ENCODE results near the gene TMCO1.
"Not testable (repeated sequence)": the region's sequence is repeated elsewhere in the genome, so short reads cannot be mapped to it uniquely, and the experiment has no call there.

TMCO1 gene

DNA sequence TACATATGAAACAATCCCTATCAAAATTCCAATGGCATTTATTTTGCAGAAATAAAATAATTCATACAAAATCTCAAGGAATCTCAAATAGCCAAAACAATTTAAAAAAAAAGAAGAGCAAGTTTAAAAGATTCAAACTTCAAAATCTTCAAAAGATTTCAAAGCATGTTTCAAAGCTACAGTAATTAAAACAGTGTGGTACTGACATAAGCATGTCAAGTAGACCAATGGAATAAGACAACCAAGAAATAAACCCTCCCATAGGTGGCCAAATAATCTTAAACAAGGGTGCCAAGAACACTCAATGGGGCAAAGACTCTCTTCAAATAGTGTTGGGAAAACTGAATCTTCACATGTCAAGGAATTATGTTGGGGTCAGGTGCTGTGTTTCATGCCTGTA, 30.7 kb upstream of the TMCO1 start:
- Histone ChIP-seq H3K4me1 (ENCODE audit: control insufficient read depth in 1 of 2, insufficient read depth in 1 of 2, low read depth in 1 of 2, low read length in 1 of 2) (no peaks in the 10 kb centered on the region), H3K4me3 (ENCODE audit: low read depth in 1 of 2, low read length in 1 of 2) (no peak overlapping the region), H3K27ac (no peak overlapping the region), H3K27me3 (no peaks in the 10 kb centered on the region), H3K36me3 (no peaks in the 10 kb centered on the region), H3K9me3 (no peaks in the 10 kb centered on the region)
- TF ChIP-seq, protein P1, sequence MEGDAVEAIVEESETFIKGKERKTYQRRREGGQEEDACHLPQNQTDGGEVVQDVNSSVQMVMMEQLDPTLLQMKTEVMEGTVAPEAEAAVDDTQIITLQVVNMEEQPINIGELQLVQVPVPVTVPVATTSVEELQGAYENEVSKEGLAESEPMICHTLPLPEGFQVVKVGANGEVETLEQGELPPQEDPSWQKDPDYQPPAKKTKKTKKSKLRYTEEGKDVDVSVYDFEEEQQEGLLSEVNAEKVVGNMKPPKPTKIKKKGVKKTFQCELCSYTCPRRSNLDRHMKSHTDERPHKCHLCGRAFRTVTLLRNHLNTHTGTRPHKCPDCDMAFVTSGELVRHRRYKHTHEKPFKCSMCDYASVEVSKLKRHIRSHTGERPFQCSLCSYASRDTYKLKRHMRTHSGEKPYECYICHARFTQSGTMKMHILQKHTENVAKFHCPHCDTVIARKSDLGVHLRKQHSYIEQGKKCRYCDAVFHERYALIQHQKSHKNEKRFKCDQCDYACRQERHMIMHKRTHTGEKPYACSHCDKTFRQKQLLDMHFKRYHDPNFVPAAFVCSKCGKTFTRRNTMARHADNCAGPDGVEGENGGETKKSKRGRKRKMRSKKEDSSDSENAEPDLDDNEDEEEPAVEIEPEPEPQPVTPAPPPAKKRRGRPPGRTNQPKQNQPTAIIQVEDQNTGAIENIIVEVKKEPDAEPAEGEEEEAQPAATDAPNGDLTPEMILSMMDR (IDR thresholded peaks at IDR 0.05): no peak

DNA sequence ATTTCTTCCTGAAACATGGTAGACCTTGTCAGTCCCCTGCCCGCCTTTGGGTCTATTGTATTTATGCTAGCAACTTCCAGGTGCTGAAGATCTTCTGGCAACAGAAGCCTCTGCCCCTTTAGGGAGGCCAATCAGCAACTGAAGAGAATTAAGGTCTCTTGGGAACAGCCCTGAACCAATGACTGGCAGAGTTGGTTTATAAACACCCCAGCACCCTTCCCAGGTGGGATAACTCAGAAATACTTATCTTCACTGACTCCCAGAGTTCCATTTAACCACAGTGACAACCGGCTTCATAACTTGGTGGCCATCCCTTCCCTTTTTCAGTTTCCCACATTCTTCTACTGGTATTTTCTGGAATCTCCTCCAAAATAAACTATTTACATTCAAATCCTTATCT, 27.2 kb upstream of the TMCO1 start:
- TF ChIP-seq, protein P1 (IDR thresholded peaks at IDR 0.05): no peak

DNA sequence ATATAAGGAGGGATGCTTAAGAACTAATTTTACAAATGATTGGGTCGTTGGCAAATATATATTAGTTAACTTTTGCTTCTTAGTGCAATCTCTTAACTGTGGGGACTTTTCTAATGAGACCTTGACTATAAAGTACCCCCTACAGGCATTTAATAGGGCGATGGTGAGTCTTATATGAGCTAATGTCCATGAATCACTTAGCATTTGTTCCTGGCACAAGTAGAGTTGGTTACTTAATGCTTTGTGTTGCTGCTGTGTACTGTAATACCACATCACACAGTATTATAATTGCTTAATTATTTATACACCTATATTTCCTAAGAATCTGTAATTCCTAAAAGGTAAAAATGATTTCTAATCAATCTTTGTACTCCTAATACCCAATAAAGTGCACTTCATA, 25.3 kb upstream of the TMCO1 start:
- TF ChIP-seq, protein P1 (IDR thresholded peaks at IDR 0.05): no peak
- Histone ChIP-seq H3K36me3 (no peaks in the 10 kb centered on the region), H3K27ac (no peak overlapping the region), H3K4me1 (ENCODE audit: control insufficient read depth in 1 of 2, insufficient read depth in 1 of 2, low read depth in 1 of 2, low read length in 1 of 2) (no peaks in the 10 kb centered on the region), H3K4me3 (ENCODE audit: low read depth in 1 of 2, low read length in 1 of 2) (no peak overlapping the region), H3K9me3 (no peaks in the 10 kb centered on the region), H3K27me3 (no peaks in the 10 kb centered on the region)

More for the DNA sequence above, 27.2 kb upstream of the TMCO1 start:
- Histone ChIP-seq H3K27ac (no peak overlapping the region), H3K4me1 (ENCODE audit: control insufficient read depth in 1 of 2, insufficient read depth in 1 of 2, low read depth in 1 of 2, low read length in 1 of 2) (no peaks in the 10 kb centered on the region), H3K4me3 (ENCODE audit: low read depth in 1 of 2, low read length in 1 of 2) (no peak overlapping the region), H3K9me3 (no peaks in the 10 kb centered on the region), H3K27me3 (no peaks in the 10 kb centered on the region), H3K36me3 (no peaks in the 10 kb centered on the region)

DNA sequence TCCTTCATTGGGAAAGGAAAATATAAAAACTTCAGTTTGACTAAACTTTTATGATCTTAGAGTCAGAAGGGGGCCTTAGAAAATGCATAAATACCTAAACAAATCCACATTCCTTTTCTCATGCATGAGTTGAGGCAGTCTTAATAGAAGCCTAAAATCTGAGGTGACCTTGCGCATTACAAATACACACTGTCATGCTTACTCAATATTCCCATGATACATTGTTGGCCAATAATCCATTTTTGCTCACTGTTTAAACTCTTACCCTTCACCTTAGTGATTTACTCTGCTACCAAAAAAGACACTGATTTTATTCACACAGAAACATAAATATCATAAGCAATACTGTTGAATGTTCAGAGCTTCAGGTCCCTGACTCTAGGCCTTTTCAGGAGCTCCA, 19.1 kb upstream of the TMCO1 start:
- no peaks in the 10 kb centered on the region for H3K27me3 ChIP-seq
- no peak overlapping the region for H3K27ac ChIP-seq
- TF ChIP-seq, protein P1 (IDR thresholded peaks at IDR 0.05): no peak
- no peaks in the 10 kb centered on the region for H3K9me3 ChIP-seq
- no peaks in the 10 kb centered on the region for H3K36me3 ChIP-seq
- no peak overlapping the region for H3K4me3 ChIP-seq (ENCODE audit: low read depth in 1 of 2, low read length in 1 of 2)
- no peaks in the 10 kb centered on the region for H3K4me1 ChIP-seq (ENCODE audit: control insufficient read depth in 1 of 2, insufficient read depth in 1 of 2, low read depth in 1 of 2, low read length in 1 of 2)

DNA sequence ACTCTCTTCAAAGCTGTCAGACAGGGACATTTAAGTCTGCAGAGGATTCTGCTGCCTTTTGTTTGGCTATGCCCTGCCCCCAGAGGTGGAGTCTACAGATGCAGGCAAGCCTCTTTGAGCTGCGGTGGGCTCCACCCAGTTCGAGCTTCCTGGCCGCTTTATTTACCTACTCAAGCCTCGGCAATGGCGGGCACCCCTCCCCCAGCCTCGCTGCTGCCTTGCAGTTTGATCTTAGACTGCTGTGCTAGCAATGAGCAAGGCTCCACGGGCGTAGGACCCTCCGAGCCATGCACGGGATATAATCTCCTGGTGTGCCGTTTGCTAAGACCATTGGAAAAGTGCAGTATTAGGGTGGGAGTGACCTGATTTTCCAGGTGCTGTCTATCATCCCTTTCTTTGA, 14.9 kb upstream of the TMCO1 start:
- H3K27me3 ChIP-seq; H3K9me3 ChIP-seq; H3K4me3 ChIP-seq (ENCODE audit: low read depth in 1 of 2, low read length in 1 of 2); H3K27ac ChIP-seq; H3K4me1 ChIP-seq (ENCODE audit: control insufficient read depth in 1 of 2, insufficient read depth in 1 of 2, low read depth in 1 of 2, low read length in 1 of 2); H3K36me3 ChIP-seq: not testable (repeated sequence)

DNA sequence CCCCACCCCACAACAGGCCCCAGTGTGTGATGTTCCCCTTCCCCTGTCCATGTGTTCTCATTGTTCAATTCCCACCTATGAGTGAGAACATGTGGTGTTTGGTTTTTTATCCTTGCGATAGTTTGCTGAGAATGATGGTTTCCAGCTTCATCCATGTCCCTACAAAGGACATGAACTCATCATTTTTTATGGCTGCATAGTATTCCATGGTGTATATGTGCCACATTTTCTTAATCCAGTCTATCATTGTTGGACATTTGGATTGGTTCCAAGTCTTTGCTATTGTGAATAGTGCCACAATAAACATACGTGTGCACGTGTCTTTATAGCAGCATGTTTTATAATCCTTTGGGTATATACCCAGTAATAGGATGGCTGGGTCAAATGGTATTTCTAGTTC, 9.5 kb upstream of the TMCO1 start:
- not testable (repeated sequence) for H3K36me3 ChIP-seq; H3K4me1 ChIP-seq (ENCODE audit: control insufficient read depth in 1 of 2, insufficient read depth in 1 of 2, low read depth in 1 of 2, low read length in 1 of 2); H3K4me3 ChIP-seq (ENCODE audit: low read depth in 1 of 2, low read length in 1 of 2); H3K27me3 ChIP-seq; H3K27ac ChIP-seq; H3K9me3 ChIP-seq

DNA sequence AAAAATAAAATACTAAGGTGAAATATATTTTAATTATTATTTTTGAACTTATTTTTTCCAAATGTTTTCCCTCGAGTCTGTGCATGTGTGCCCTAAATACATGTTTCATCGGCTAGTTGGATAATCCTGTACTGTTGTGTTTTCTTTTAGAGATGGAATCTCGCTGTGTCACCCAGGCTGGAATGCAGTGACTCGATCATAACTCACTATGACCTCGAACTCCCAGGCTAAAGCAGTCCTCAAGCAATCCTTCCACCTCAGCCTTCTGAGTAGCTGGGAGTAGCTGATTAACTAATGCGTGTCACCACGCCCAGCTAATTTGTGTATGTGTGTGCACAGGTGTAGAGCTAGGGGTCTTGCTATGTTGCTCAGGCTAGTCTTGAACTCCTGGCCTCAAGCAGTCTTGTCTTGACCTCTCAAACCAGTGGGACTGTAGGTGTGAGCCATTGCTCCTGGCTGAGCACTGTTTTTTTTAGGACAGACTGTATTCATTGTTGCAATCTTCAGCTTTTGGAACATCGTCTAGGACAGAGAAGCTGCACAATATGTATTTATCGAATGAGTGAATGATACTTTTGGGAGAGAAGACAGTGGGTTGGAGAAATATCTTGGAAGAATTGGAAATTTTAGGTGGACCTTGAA, 4.8 kb upstream of the TMCO1 start:
- Histone ChIP-seq H3K27ac (no peak overlapping the region), H3K4me1 (ENCODE audit: control insufficient read depth in 1 of 2, insufficient read depth in 1 of 2, low read depth in 1 of 2, low read length in 1 of 2) (peaks cover 10 to 16% of the 10 kb centered on the region in 2 experiments), H3K9me3 (no peaks in the 10 kb centered on the region), H3K27me3 (no peaks in the 10 kb centered on the region), H3K36me3 (peaks cover 3% of the 10 kb centered on the region), H3K4me3 (ENCODE audit: low read depth in 1 of 2, low read length in 1 of 2) (no peak overlapping the region)
- TF ChIP-seq, protein P1 (IDR thresholded peaks at IDR 0.05): no peak

All from neutrophil (primary cell).